ENCODE measurements around the gene CERK. TPM values are rescaled to one million over a fixed set of nuclear protein-coding genes. Genes with fewer than 3 reads are reported as not detected.
"Not testable (repeated sequence)": the region's sequence is repeated elsewhere in the genome, so short reads cannot be mapped to it uniquely, and the experiment has no call there.

The CERK gene
- total RNA-seq, 4 donors from 2014 or later, result 37.3 to 51.1 (median 48.0) TPM

- Histone ChIP-seq H3K9me3 (no peaks in the 10 kb centered on the region), H3K4me1 (peaks cover 58 to 82% (median 69%) of the 10 kb centered on the region in 4 donors), H3K36me3 (peaks cover 0 to 3% (median 0%) of the 10 kb centered on the region in 4 donors), H3K27ac (replicated peaks in 1 of 4) (peak overlapping the region; percentile 66 to 80 (median 70)), H3K27me3 (no peaks in the 10 kb centered on the region), H3K4me3 (no peak overlapping the region)
- intact Hi-C loops (cut with DNase I), result loop anchor here (10.0 kb wide), 1 partner anchor 85 kb away; no protein-coding TSS in a partner anchor
- TF ChIP-seq, protein P1, sequence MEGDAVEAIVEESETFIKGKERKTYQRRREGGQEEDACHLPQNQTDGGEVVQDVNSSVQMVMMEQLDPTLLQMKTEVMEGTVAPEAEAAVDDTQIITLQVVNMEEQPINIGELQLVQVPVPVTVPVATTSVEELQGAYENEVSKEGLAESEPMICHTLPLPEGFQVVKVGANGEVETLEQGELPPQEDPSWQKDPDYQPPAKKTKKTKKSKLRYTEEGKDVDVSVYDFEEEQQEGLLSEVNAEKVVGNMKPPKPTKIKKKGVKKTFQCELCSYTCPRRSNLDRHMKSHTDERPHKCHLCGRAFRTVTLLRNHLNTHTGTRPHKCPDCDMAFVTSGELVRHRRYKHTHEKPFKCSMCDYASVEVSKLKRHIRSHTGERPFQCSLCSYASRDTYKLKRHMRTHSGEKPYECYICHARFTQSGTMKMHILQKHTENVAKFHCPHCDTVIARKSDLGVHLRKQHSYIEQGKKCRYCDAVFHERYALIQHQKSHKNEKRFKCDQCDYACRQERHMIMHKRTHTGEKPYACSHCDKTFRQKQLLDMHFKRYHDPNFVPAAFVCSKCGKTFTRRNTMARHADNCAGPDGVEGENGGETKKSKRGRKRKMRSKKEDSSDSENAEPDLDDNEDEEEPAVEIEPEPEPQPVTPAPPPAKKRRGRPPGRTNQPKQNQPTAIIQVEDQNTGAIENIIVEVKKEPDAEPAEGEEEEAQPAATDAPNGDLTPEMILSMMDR (IDR thresholded peaks at IDR 0.05), result no peak
- TF ChIP-seq POLR2AphosphoS5 (IDR thresholded peaks at IDR 0.05), result peak; percentile 43 to 70
- WGBS, result 35% methylated on average over 13 of the region's 25 CpGs
- DNase-seq (ENCODE audit: extremely low spot score), result no peak
These were observed 88.6 kb downstream of the CERK start for GRCh38 chr22:46649141-46650077.

DNA sequence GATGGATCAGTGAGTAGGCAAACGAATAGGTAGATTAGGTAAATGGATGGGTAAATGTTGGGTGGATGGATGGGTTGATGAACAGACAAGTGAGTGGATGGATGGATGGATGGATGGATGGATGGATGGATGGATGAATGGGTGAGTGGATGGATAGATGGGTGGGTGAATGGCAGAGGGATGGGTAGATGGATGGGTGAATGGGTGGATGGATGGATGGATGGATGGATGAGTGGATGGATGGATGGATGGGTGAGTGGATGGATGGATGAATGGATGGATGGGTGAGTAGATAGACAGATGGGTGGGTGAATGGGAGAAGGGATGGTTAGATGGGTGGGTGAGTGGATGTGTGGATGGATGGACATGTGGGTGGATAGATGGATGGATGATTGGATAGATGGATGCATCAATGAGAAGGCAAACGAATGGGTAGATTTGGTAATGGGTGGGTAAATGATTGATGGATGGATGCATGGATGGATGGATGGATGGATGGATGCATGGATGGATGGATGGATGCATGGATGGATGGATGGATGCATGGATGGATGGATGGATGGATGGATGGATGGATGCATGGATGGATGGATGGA is 89.7 kb downstream of the CERK start:
- DNase-seq (ENCODE audit: extremely low spot score), result not testable (repeated sequence)

GRCh38 chr22:46646531-46647215 is 91.4 kb downstream of the CERK start:
- Histone ChIP-seq H3K27ac (replicated peaks in 1 of 4) (no peak overlapping the region), H3K36me3 (no peaks in the 10 kb centered on the region), H3K4me1 (peaks cover 46 to 73% (median 58%) of the 10 kb centered on the region in 4 donors), H3K9me3 (no peaks in the 10 kb centered on the region), H3K27me3 (no peaks in the 10 kb centered on the region), H3K4me3 (no peak overlapping the region)
- DNase-seq (ENCODE audit: extremely low spot score), result no peak
- intact Hi-C loops (cut with DNase I), result no loop called here
- WGBS, result 93% methylated on average over 10 of the region's 10 CpGs
- TF ChIP-seq POLR2AphosphoS5 (IDR thresholded peaks at IDR 0.05) (no peak), POLR2A (IDR thresholded peaks at IDR 0.05; ENCODE audit: low read depth) (no peak), EP300 (IDR thresholded peaks at IDR 0.05) (no peak)
- TF ChIP-seq, protein P1 (IDR thresholded peaks at IDR 0.05), result no peak

More for the DNA sequence above, 89.7 kb downstream of the CERK start:
- H3K4me3 ChIP-seq; H3K36me3 ChIP-seq; H3K27me3 ChIP-seq; intact Hi-C loops (cut with DNase I); H3K9me3 ChIP-seq; H3K27ac ChIP-seq (replicated peaks in 1 of 4): not testable (repeated sequence)
- 94% methylated on average over 2 of the region's 2 CpGs for WGBS
- peaks cover 54 to 77% (median 65%) of the 10 kb centered on the region in 4 donors for H3K4me1 ChIP-seq

GRCh38 chr22:46642840-46643480 is 95.1 kb downstream of the CERK start:
- Histone ChIP-seq H3K27ac (replicated peaks in 1 of 4) (peak overlapping the region in 2 of 4 donors; percentile 32 to 73), H3K4me1 (peaks cover 30 to 76% (median 51%) of the 10 kb centered on the region in 4 donors)
- intact Hi-C loops (cut with DNase I); H3K27me3 ChIP-seq; H3K36me3 ChIP-seq; DNase-seq (ENCODE audit: extremely low spot score); H3K9me3 ChIP-seq; H3K4me3 ChIP-seq: not testable (repeated sequence)
- WGBS, result 86% methylated on average over 5 of the region's 5 CpGs

DNA sequence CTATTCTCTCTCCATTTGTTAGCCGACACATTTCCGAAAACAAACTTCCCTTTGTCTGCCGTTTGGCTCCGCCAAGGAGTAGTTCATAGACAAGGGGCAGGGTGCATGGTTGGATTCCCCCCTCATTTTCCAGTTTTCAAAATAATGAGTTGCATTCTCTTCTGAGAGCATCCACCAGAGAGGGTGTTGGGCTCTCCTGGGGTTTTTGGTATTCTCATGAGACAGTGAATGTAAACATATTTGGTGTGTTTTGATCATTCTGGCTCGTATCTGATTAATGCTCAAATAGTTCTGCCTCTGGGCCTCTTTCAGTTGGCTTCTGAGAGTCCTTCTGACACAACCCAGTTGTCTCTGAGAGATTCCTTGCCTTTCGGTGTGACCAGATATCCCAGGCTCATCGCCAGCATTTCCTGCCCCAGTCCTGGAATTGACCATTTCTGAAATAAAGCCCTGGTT is 96.2 kb downstream of the CERK start:
- WGBS, result 38% methylated on average over 7 of the region's 7 CpGs
- H3K36me3 ChIP-seq, result peaks cover 0 to 3% (median 0%) of the 10 kb centered on the region in 4 donors
- DNase-seq (ENCODE audit: extremely low spot score), result no peak
- H3K4me1 ChIP-seq, result peaks cover 25 to 65% (median 50%) of the 10 kb centered on the region in 4 donors
- intact Hi-C loops (cut with DNase I), result no loop called here
- no peaks in the 10 kb centered on the region for H3K9me3 ChIP-seq
- no peaks in the 10 kb centered on the region for H3K27me3 ChIP-seq
- H3K4me3 ChIP-seq, result no peak overlapping the region
- H3K27ac ChIP-seq (replicated peaks in 1 of 4), result peak overlapping the region; percentile 32 to 73 (median 42)
- TF ChIP-seq POLR2AphosphoS5 (IDR thresholded peaks at IDR 0.05) (no peak), EP300 (IDR thresholded peaks at IDR 0.05) (no peak), POLR2A (IDR thresholded peaks at IDR 0.05; ENCODE audit: low read depth) (no peak)
- TF ChIP-seq, protein P1 (IDR thresholded peaks at IDR 0.05), result no peak

All from esophagus muscularis mucosa (tissue), 4 donors.